Prostate gland (tissue), 2 donors: ENCODE data around the gene NLRP4.

ENCODE experiments used
- POLR2AphosphoS5 ChIP-seq: sonication (generic); formaldehyde crosslinking; IDR thresholded peaks from one replicate; pipeline ENCODE4 v1.6.1; 2017; ENCODE audit warnings: antibody characterized with exemption
- TF ChIP-seq, protein P1 (sequence below), 4 experiments: fragments of 200-600 bp in 2 of 4; fragments of 450-650 bp in 2 of 4; sonication (generic) in 2 of 4; IDR thresholded peaks; 1 replicate in 3 of 4; 2 replicates in 1 of 4; pipeline ENCODE4 v1.5.1; 2016 to 2019; ENCODE audit warnings: antibody characterized with exemption in 4 of 4, mild to moderate bottlenecking in 2 of 4, moderate library complexity in 2 of 4

DNA sequence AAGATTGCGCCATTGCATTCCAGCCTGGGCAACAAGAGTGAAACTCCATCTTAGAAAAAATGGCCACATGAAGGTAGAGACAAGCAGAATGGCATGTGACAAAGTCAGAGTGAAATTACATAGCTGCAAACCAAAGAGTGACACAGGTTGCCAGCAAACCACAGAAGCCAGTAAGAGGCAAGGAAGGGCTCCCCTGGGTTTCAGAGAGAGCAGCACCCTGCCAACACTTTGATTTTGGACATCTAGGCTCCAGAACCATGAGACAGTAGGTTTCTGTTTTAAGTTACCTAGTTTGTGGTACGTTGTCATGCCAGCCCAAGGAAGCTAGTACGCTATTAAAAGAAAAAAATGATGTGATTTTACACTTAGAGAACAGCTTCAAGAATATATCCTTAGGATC lies 1.9 kb downstream of the NLRP4 start:
- TF ChIP-seq, protein P1, sequence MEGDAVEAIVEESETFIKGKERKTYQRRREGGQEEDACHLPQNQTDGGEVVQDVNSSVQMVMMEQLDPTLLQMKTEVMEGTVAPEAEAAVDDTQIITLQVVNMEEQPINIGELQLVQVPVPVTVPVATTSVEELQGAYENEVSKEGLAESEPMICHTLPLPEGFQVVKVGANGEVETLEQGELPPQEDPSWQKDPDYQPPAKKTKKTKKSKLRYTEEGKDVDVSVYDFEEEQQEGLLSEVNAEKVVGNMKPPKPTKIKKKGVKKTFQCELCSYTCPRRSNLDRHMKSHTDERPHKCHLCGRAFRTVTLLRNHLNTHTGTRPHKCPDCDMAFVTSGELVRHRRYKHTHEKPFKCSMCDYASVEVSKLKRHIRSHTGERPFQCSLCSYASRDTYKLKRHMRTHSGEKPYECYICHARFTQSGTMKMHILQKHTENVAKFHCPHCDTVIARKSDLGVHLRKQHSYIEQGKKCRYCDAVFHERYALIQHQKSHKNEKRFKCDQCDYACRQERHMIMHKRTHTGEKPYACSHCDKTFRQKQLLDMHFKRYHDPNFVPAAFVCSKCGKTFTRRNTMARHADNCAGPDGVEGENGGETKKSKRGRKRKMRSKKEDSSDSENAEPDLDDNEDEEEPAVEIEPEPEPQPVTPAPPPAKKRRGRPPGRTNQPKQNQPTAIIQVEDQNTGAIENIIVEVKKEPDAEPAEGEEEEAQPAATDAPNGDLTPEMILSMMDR (IDR thresholded peaks at IDR 0.05), result no peak
- no peak for TF ChIP-seq POLR2AphosphoS5
